ENCODE data around the gene DPYSL4.

Gene DPYSL4

GRCh38 chr10:132247943-132248342 lies 61.2 kb downstream of the DPYSL4 start:
- DNase-seq, result peak; percentile 70

DNA sequence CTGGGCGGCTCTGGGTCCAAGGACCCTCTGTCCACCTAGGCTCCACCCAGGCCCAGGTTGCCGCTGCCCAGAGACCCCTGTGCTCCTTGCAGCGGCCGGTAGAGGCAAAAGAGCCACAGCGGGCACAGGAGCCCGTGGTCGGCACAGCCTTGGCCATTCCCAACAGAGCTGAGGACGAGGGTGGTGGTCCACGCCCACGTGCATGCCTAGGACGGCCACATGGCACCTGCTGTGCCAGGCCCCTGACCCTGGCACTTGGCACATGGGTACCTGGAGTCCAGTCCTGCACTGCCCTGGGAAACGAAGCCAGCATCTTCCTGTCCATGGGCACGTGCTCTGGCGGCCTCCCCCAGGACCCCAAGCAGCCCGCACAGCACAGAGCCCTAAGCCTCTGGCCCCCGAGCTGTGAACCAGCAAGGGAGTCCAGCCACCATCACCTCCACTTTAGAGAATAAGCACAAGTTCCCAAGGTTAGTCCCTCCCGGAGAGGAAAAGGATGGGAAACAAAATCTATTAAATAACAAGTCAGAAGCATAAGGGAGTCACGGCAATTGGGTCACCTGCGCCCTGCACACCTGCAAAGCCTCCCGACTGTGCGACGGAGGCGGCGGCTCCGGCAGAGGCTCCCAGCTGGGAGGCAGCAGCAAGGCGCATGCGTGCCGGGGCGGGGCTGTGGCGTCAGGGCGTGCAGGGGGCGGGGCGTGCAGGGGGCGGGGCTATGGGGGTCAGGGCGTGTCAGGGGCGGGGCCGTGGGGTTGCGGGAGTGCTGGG lies 61.9 kb downstream of the DPYSL4 start:
- no peak for DNase-seq

GRCh38 chr10:132249226-132249724 lies 62.5 kb downstream of the DPYSL4 start:
- no peak for DNase-seq

DNA sequence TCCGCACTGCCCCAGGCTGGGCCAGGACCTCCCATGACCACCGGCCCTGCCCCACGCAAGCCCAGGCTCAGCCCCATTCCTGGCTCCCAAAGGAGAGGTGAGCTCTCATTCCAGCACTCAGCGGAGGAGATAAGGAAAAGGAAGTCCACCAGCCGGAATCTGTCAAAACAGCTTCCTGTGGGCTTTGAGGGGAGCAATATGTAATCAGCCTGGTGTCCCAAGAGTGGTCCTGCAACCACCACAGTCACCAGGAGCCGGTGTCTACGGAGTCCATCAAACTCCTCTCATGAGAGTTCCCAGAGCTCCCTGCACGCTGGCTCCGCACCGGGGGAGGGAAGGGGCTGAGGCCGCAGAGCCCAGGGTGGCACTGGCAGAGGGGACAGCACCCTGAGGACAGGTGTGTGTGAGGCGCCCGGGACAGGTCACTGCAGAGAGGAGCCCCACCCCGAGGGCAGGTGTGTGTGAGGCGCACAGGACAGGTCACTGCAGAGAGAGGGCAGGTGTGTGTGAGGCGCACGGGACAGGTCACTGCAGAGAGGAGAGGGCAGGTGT lies 63.2 kb downstream of the DPYSL4 start:
- no peak for DNase-seq

DNA sequence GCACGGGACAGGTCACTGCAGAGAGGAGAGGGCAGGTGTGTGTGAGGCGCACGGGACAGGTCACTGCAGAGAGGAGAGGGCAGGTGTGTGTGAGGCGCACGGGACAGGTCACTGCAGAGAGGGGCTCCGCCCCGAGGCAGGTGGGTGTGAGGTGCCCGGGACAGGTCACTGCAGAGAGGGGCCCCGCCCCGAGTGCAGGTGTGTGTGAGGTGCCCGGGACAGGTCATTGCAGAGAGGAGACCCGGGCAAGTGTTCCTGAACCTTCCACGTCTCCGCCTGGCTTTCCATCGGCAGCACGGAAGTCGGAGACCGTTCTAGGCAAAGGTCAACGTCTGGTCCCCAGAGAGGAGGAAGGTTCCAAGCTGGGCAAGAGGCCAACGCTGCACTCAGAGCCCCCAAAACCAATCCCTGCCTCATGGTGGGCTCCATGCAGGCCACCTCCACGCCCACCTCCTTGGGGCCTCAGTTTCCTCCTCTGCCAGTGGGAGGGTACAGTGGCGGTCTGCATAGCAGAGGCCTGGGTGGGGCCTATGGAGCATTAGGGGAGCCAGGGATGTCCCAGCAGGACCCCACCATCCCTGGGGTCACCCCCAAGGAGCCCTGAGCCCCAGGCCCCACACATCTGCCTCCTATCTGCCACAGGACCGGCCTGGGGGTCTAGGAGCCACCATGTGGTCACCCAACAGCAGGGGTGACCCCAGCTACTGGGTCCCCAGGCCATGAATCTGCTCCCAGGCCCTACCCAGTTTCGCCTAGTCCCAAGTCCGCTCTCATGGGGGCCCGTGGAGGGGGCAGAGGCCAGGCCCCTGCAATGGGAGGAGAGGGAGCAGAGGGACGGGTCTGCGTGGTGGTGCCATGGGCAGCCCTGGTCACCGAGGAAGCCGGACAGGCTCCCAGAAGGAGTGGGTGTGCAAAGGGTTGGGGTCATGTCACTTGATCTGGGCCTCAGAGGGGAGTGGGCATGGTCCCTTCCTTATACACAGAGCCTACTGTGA lies 64.0 kb downstream of the DPYSL4 start:
- no peak for DNase-seq

DNA sequence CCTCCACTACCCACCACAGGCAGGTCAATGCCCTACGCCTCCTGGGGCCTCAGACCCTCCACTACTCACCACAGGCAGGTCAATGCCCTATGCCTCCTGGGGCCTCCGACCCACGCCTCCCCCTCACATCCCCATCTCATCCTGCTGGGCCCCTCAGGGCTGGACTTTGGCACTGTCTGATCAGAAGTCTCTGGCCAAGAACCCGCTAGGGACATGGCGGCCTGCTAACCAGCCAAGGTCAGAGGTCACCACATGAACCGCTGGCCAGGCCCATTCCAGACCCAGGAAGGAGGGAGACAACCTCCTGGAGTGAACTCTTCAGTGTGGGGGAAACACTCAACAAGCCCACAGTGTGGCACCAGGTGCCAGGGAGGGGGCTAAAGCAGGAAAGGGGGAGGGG lies 65.2 kb downstream of the DPYSL4 start:
- no peak for DNase-seq

DNA sequence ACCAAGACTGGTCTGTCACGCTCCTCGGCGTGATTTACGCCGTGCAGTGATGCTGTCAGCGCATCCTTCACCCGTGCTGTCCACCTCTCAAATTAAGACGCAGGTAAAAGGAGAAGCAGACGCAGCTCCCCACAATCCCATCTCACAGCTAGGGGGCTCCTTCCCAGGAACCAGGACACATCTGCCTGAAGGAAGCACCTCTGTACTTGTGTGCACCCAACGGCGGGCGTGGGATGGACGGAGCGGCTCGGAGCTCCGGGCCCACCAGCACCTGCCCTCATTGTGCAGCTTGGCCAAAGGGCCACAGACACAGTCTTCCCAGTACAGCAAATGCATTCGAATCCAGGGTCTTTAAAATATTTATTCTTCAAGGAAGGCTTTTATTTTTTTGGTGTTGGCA lies 65.7 kb downstream of the DPYSL4 start:
- DNase-seq, result no peak

- no peak for DNase-seq
These were observed 66.4 kb downstream of the DPYSL4 start for GRCh38 chr10:132253092-132253687.

DNA sequence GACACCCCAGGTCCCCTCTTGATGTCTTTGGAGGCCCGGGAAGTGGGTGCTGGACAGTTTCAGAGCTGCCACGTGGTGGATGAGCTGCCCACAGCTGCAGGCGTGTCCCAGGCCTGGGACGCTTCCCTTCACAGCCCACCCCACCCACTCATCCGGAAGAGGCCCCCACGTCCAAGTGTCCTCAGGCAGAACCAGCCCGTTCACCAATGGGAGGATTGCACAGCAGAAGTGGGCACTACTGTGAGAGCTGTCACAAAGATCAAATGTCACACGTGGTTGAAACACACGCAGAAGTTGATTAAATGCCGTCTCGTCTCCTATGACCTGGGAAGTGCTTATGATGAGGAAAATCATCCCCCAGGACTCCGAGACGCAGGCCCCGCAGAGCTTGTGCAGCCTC lies 68.1 kb downstream of the DPYSL4 start:
- no peak for DNase-seq

Data from right hindlimb (tissue), 1 donor.